HPDE6-E6E7 (cell line): Measurements from ENCODE around the gene SLC9A3.
A peak's percentile ranks its signal among the peaks of the same experiment; 100 is the strongest.
"Not testable (repeated sequence)": the region's sequence is repeated elsewhere in the genome, so short reads cannot be mapped to it uniquely, and the experiment has no call there.

ENCODE experiments used
- DNase-seq: peaks from one replicate; pipeline ENCODE4 v3.0.0; 2011; ENCODE audit warnings: missing footprints; ENCODE audit errors: extremely low spot score

Gene SLC9A3

DNA sequence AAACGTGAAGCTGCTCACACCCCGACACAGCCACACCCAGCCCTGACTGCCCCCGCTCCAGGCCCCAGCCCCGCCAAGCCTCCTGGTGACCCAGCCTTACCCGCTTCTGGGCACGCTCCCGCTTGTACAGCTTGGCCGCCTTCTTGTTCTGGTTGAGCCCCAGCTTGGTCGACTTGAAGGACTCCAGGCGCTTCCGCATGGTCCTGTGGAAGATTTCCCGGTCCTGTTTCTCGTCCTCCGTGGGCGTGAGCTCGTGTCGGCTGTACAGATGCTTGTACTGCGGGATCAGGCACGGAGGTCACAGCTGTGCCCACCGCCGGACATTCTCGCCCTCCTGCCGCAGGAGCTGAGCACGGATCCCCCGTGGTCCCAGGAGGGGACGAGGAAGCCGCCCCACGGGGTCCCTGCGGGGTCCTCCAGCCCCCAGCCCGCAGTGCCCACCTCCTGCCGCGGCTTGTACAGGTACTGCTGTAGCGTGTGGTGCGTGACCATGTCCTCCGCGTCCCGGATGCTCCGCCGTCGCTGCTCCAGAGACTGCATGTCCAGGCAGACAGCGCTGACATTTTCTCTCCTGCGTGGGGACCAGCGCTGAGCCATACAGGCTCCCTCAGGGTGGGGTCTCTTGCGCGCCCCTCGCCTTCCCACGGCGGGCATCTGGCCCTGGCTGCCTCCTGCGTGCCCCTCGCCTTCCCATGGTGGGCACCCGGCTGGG is 48.0 kb downstream of the SLC9A3 start:
- DNase-seq: no peak

DNA sequence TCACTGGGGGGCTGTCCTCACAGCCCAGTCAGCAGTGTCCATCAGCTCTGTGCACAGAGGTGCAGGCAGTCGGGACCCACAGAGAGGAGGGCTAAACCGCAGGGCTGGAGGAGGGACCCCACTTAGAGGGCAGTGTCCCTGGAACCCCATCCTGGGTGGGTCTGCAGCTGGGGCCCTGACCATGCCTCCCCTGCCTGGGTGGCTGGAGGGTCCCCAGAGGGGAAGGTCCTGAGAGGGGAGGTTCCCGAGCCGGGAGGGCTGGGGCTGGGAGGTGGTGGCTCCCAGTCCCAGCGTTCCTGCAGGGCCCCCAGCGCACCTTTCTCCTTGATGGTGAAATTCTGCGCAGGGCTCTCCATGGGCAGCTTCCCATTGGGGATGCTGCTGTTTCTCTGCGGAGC is 48.5 kb downstream of the SLC9A3 start:
- DNase-seq: no peak

DNA sequence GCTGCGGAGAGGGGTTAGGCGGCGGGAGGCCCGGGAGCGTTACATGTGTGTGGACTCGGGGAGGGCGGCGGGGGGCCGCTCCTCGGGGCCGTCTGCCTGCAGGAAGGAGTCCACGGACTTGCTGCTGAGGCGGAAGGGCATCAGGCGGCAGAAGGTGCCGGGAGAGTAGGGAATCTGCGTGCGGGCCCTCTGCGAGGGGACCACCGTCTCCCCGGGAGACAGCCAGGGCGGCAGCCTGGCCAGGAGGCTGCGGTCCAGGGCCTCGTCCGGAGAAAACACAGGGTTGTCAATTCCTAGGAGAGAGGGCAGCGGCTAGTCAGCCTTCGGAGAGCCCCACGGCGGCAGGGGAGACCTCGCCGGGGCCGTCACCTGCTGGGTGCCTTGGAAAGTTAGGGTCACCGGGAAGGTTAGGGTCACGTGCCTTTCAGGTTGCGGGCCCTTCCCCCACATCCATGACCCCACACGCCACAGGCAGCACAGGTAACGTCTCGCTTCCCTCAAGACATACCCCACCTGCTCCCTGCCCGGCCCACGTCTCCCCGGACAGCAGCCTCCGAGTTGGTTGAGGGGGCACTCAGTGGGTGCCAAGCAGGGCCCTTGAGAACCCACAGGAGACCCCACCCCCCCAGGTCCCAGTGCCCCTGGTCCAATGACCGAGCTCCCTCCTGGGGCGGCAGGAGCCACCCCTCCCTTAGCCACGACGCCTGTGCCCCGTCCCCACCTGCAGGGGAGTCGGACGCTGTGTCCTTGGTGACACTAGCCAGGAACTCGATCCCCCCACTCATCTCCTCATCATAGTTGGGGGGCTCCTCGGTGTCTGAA is 49.2 kb downstream of the SLC9A3 start:
- no peak for DNase-seq

DNA sequence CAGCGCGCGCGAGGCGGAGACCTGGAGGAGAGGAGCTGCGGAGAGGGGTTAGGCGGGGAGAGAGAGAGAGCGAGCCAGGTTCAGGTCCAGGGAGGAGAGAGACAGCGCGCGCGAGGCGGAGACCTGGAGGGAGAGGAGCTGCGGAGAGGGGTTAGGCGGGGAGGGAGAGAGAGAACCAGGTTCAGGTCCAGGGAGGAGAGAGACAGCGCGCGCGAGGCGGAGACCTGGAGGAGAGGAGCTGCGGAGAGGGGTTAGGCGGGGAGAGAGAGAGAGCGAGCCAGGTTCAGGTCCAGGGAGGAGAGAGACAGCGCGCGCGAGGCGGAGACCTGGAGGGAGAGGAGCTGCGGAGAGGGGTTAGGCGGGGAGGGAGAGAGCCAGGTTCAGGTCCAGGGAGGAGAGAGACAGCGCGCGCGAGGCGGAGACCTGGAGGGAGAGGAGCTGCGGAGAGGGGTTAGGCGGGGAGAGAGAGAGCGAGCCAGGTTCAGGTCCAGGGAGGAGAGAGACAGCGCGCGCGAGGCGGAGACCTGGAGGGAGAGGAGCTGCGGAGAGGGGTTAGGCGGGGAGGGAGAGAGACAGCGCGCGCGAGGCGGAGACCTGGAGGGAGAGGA is 49.9 kb downstream of the SLC9A3 start:
- DNase-seq: not testable (repeated sequence)

DNA sequence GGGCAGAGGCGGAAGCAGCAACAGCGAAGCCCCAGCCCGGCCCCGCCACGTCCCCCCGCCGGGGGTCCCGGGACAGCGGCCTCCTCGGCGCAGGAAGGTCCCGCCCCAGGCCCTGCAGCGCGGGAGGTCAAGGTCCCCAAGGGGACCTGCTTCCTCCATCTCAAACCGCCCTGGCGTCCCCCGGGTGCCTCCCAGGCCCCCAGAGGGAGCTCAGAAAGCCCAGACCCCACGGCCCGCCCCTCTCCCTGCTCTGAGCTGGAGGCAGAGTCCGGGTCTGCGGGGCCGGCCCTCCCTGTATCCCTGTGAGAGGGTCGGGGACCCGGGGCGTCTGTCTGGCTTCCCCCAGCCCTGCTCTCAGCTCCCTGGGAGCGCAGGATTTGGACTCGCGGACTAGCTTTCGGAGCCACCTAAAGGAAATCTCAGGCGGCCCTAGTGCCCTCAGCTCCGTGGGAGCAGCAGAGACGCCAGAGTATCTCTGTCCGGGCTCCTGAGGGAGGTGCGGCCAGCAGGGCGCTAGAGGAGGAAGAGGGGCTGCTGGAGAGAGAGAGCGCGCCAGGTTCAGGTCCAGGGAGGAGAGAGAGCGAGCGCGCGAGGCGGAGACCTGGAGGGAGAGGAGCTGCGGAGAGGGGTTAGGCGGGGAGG is 50.6 kb downstream of the SLC9A3 start:
- peak; percentile 34 for DNase-seq

DNA sequence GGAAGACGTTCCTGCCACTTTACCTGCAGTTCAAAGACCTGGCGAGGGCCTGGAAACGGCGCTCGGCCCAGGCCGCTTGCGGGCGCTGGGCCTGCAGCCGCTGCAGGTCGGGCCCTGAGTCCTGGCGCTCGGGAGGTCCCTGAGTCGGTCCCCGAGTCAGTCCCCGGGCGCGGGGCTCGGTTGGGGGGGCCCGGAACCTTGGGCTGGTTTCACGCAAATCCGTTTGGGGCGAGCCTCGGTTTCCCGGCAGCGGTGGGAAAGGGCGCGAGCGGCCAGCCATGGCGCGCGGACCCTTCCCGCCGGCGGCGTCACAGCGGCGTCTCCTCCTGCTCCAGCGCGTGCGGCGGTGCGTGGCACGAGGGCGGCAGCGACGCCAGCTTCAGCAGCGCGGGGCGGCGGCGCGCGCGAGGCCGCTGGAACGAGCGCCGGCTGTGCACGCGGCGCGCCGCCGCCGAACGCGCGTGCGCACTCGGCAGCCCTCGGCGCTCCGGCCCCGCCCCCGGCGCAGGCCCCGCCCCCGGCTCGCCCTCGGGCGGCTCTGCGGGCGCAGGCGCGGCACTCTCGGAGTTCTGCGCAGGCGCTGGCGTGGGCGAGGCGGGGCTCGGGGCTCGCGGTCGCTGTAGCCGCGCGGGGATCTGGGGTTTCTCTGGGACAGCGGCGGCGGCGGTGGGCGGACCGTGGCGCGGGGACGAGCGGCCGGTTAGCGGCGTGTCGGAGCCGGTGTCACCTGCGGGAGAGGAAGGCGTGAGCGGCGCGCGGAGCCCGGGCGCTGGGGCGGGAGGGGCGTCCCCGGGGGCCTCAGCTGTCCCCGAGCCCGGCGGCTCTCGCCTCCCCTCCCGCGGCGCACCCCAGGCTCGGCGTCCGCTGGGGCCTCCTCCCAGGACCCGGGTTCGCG is 51.3 kb downstream of the SLC9A3 start:
- DNase-seq: peak; percentile 86

DNA sequence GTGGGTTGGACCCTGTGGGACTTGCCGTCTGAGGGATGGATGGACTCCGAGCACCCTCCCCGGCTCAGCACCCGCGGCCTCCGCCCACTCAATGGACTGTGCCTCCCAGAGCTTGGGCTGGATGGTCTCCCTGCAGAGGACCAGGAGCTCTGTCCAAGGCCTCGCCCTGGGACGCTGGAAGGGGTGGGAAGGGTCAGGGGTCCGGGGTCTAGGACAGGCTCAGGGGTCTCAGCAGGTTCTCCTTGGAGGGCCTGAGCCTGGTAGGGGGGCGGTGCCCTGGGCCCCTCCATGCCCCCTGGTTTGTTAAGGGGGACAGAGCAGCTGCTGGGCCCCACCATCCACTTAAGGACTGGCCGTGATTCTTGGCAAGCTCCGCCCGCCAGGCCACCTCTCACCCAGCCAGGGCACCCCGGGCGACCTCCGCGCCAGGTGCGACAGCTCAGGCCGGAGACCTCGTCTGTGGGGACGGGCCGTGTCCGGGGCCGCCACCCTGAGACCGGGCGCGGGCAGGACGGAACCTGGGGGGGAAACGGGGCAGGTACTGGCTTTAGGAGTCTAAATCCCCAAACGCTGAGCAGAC is 52.1 kb downstream of the SLC9A3 start:
- DNase-seq: no peak

DNA sequence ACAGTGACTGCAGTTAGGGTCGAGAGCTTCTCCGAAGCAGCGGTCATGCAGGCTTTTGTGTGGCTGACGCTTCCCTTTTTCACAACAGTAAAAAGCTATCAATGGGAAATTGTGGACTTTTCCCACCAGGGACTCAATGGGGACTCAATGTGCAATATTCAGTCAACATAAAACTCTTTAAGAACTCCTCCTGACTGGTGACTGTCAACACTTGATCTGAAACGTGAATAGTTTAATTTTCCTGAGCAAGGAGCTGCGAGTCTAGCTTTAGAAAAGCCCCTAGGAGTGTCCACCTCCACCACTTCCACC is 52.5 kb downstream of the SLC9A3 start:
- no peak for DNase-seq

DNA sequence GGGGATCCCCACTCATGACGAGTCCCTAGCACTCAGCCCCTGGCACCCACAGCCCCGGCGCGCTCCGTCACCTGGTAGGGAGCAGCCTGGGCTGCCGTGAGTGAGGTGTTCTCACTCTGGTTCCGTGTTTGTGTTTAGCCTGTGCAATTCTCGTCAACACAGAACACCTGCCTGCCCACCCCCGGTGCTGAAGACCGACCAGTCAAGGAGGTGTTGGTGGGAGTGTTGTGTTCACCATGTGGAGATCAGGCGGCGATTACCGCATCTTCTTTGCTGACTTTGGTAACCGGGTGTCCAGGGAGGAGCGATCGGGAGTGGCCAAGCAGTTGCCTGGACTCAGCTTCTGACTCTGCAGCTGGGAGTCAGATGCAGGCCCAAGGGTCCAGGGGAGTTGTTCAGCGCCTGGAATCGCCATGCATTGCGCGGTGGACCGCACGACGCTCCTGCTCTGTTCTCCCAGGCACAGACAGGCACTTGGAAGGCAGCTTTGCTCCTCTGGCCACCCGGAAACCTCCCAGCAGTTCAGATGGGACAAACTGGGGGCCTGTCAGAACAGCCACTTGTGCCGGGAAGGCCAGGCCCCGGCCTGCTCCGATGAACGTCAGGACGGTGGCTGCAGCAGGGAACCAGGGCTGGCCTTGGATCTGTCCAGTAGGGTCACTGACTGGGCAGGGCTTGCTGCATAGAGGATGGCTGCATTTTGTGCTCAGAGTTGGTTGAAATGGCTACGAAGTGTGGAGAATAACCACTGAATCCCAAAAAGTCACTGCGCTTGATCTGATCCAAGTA is 53.1 kb downstream of the SLC9A3 start:
- DNase-seq: no peak

DNA sequence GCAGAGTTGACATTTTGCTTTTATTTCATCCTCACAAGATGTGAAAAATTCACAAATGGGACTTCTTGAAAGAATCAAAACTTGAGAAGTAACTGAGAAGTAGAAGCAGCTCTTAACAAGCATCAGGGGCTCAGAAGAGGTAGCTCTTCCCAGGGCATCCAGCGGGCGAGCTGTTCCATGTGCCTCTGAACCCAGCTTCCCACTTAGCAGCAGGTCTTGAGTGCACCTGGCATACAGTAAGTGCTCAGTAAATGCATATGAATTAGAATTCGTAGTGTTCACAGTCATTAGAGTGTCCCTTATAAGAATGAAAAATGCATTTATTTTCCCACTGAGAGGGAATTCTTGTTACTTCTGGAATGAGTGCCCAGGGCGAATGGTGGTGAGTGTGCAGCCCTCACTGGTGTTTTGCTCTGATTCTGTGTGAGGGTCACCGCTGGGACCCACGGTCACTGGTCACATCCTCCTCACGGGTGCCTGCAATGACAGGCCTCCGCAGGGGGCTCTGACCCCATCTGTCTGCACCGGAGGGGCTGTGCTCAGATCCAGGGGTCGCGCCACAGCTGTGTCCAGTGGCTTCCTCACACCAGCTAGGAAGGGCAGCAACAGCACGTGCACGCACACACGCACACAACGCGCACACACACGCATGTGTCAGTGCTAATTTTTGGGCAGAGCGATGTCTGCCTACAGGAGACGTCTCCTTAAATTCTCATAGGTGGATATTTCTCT is 54.3 kb downstream of the SLC9A3 start:
- DNase-seq: no peak

DNA sequence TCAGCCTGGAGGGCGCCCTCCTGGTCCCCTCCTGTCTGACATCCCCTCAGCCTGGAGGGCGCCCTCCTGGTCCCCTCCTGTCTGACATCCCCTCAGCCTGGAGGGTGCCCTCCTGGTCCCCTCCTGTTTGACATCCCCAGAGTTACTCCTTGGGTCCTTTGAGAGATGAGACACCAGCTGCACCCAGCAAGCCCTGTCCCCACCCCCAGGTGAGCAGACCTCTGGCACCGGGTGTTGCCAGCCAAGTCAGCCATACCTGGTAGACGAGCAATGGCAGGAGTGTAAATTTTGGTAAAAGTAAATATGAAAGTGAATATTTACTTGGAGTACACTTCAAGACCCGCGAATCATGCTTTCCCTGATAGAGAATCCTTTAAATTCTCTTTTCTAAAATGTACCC is 55.8 kb downstream of the SLC9A3 start:
- no peak for DNase-seq

DNA sequence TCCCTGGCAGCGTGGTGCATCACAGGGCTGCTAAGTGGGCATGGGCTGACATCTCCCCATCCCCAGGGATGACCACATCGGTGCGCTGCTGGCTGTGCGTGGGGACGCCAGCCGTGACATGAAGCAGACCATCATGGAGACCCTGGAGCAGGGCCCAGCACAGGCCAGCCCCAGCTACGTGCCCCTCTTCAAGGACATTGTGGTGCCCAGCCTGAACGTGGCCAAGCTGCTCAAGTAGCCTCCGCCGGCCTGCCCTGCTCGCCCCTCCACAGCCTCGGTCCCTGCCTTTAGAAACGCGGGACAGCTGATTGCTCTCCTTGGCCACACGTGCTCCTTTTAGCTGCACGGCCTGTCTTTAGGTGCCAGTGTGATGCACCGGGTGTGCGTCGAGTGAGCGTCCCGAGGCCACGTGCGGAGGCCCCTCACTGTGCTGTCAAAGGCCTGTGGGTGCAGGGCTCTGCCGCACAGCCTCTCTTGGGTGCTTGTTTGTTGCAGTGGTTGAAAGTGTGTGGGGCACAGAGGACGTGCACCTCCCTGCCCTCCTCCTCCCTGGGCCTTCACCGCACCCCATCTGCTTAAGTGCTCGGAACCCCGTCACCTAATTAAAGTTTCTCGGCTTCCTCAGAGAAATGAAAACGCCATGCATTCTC is 57.5 kb downstream of the SLC9A3 start:
- no peak for DNase-seq

DNA sequence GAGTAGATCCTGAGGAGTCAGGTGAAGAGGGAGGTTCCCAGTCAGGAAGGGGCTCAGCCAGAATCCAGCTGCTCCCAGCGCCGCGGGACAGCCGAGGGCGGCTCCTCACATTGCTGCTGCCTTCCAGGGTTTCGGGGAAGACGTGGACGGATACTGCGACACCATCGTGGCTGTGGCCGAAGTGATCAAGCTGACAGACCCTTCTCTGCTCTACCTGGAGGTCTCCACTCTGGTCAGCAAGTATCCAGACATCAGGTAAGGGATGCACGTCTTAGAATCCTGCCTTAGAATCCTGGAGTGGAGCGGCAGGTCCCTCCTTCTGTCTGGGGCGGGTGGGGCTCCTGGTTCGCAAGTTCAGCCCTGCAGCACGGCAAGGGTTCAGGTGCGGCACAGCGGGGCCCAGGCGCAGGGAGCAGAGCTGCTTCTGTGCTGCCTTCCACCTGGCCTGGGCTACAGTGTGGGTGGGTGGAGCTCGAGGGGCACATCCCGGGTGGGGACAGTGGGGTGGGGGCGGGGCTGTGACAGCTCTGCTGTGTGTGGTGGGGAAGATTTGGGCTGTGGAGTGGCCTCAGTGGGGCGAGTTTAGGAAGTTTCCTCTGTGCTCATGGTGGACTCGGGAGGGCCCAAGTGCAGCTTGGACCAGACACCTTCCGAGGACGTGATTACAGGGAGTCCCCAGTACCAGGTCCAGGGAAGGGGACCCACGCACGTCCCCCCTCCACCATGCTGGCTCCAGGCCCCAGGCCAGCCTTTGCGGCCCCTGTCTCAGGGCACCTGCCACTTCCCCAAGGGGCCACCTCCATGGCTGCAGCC is 58.5 kb downstream of the SLC9A3 start:
- no peak for DNase-seq

DNA sequence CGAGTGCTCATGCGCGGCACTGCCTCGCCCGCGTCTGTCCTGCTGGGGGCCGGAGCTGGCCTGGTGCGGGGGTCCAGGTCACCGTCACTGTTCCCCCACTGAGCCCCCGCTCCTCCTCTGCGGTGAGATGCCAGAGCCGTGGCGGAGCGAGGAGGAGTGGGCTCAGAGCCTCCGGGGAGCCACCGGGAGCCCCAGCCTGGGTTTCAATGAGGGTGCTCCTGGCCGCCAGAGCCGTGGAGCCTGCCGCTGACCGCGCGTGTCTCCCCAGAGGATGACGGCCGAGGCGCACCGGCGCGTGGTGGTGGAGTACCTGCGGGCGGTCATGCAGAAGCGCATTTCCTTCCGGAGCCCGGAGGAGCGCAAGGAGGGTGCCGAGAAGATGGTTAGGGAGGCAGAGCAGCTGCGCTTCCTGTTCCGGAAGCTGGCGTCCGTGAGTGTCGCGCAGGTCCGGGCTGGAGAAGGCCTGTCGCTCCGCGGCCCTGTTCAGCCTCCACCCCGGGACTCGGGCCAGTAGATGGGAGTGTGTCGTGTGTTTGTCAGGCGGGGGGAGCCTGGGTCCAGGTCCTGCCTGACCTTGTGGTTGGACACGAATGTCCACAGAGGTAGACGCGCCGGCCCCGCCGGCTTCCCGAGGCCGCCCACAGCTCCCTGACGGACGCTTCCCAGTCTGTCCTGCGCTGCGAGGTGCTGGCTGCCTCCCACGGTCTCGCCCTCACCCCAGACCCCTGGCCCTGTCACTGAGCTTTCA is 59.2 kb downstream of the SLC9A3 start:
- DNase-seq: no peak

DNA sequence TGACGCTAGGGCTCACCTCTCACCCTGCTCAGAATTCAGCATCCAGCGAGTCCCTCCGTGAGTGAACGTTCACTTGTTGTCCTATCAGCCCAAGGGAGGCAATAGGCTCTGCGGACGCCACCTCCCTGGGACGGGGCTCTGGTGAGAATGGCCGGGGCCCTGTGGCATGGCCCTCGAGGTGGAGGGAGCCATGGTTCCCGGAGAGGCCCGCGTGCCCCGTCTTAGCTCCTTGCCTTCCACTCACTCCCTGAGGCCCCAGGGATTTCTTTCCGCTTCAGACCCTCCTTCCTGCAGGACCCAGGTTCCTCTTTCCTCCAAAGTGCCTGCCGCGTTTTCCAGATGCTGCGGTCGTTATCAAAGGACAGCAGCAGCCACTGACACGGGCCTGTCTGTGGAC is 59.8 kb downstream of the SLC9A3 start:
- no peak for DNase-seq

DNA sequence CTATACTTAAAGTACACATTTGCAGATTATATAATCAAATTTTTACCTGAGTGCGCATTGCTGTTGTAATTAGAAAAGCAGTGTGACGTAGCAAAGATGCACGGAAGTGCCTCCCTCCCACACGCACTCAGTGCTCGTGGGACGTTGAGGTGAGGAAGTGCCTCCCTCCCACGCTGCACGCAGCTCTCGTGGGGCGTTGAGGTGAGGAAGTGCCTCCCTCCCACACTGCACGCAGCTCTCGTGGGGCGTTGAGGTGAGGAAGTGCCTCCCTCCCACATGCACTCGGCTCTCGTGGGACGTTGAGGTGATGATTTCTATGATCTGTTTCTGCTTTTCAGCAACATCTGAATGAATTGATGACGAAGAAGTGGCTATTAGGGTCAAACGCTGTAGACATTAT is 60.3 kb downstream of the SLC9A3 start:
- no peak for DNase-seq

DNA sequence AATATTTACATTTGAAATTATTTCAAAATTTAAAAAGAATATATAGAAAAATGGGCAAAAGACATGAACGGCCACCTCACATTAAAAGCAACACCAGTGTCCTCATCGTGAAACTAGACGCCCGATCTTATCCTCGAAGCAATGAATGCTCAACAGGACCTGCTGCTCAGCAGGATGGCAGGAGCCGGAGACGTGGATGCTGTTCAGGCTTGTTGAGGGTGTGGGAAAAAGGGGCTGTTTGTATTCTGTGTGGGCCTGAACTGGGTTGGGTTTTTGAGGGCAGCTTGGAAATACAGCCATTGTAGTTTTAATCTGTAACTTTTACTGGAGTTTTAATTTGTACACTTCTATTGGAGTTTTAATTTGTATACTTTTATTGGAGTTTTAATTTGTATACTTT is 60.9 kb downstream of the SLC9A3 start:
- DNase-seq: no peak

DNA sequence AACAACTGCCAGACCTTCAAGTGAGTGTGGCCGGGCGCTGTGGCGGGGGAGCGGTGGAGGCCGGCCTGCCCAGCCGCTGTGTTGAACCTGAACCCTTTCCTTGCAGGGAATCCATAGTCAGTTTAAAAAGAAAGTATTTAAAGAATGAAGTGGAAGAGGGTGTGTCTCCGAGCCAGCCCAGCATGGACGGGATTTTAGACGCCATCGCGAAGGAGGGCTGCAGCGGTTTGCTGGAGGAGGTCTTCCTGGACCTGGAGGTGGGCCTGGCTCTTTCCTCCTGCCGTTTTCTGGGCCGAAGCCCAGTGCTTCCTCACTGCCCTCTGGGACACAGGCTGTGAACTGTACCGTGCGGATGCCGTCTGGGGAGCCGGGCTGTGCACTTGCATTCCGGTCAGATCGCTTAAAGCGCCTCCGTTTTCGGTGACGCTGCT is 62.2 kb downstream of the SLC9A3 start:
- DNase-seq: no peak
